Amygdala (tissue), 56 donors: ENCODE results near the gene SPSB1.

Source experiments
- DNase-seq, 56 donors: peaks; one replicate each; lab custom pipeline; 2025; lab: John Stamatoyannopoulos, UW

Gene SPSB1

GRCh38 chr1:9404117-9404914 lies 111.6 kb downstream of the SPSB1 start:
- DNase-seq = no peak

DNA sequence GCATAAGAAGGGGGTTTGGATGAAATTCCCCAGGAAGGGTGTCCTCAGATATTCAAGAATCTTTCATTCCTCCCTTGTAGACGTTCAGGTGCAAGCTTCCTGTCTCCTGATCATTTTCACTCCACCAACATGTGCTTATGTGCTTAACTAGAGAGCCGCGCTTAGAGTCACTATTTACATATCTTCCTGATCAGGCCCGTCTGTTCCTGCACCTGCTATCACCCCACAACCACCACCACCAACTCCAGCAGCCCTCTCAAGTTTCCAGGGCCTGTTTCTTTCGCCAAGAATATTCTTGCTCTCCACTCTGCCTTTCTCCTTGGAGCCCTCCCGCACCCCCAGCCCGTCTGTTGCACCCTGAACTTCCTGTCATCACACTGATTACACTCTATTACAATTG lies 113.4 kb downstream of the SPSB1 start:
- DNase-seq = no peak

DNA sequence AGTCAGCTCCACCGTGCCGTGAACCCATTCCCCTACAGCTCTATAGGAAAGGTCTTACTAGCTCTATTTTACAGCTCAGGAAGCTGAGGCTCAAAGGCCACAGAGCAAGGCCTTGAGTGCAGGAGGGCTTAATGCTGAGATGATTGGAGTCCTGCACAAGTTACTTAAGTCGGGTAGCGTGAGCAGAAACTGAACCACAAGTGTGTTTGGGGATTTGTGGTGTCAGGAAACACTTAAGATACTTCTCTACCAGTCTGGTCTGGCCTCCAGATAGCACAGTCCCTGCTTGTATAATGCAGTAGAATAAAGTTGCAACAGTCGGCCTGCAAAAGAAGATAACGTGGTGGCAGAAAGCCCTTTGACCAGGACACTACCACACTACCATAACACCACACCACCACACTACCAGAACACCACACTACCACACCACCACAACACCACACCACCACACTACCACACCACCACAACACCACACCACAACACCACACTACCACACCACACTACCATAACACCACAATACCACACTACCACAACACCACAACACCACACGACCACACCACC lies 118.1 kb downstream of the SPSB1 start:
- DNase-seq = no peak

DNA sequence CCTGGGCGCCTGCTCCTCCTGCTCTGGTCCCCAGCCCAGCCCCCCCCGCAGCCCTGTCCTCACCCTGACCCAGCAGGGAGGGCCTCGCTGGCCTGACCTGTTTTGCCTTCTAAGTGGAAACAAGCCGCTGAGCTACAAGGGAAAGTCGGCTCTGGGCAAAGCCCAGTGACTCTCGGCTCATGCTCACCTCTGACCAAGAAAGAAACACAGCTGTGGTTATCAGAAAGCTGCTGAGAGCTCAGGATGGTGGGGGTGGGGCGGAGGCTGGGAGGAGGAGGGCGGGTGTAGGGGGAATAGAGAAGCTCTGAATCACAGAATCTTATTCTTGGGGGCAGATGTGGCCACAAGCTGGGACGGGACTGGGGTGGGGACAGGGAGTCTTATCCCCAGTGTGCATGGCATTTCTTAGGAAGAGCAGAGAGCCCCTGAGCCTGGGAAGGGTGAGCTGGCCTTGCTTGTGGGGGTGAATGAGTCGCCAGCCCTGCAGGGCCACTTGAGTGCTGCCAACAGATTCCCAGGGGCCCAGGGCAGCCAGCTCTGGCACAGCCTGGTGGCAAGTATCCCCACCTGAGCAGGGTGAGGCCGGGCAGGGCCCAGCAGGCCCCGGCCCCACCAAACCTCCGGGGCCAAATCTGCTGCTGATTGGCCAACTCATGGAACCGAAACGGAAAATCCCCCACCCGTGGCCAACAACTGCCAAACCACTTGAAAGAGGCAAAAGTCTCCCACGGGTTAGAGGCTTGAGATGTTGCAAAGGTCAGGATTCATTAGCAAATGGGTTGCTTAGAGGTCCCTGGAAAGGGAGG lies 120.6 kb downstream of the SPSB1 start:
- no peak for DNase-seq

GRCh38 chr1:9413877-9414213 lies 121.2 kb downstream of the SPSB1 start:
- no peak for DNase-seq

DNA sequence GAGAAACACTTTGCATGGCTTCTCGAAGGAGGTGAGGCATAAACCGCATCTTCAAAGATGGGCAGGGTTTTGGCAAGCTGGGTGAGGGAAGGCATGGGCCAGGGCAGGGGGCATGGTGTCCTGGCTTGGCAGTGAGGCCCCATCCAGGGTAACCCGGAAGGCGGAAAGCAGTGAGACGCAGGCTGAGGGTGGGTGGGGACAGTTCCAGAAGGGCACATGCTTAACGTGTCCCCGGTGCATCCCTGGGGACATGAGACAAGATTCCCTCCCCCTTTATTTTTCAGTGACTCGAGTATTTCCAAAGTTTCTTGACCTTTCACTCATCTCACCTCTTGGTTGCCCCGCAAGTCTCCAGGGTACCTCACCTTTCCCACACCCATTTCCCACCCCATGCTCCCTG lies 123.8 kb downstream of the SPSB1 start:
- DNase-seq = no peak

GRCh38 chr1:9416918-9417500 lies 124.3 kb downstream of the SPSB1 start:
- DNase-seq = no peak

DNA sequence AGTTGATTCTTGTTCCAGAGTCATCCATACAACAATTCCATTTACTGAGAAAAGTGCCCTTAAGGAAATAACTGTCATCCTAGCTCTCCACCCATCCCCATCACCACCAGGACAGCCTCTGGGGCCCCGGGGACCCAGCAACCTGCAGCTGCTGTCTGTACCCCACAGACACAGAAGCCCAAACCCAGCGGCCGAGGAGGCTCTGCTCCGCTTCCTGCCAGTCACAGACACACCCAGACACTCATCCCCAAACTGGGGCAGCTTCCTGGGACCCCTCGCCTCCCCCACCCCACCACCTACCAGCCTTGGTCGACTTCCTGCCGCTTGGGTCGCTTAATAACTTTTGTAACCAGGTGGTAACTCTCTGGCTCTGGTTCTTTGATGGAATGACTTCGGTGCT lies 125.0 kb downstream of the SPSB1 start:
- no peak for DNase-seq

- DNase-seq = no peak
Measured at GRCh38 chr1:9418851-9419250, 126.2 kb downstream of the SPSB1 start.
